GM12873 (cell line): ENCODE measurements around the gene ARPC5.

ENCODE experiments used
- CTCF ChIP-seq: IDR thresholded peaks from 2 replicates; pipeline ENCODE4 v1.5.1; 2012; ENCODE audit warnings: low read depth, mild to moderate bottlenecking, moderate library complexity, low read length, control low read depth; ENCODE audit not compliant: insufficient read depth; ENCODE audit errors: missing control alignments

Gene ARPC5

GRCh38 chr1:183642166-183642565, 6.6 kb upstream of the ARPC5 start:
- TF ChIP-seq CTCF: no peak

GRCh38 chr1:183640193-183640592, 4.6 kb upstream of the ARPC5 start:
- no peak for TF ChIP-seq CTCF

GRCh38 chr1:183638649-183639387, 3.2 kb upstream of the ARPC5 start:
- no peak for TF ChIP-seq CTCF

GRCh38 chr1:183636783-183637182, 1.2 kb upstream of the ARPC5 start:
- TF ChIP-seq CTCF: no peak

GRCh38 chr1:183636334-183636682, 725 bp upstream of the ARPC5 start:
- TF ChIP-seq CTCF: no peak

- no peak for TF ChIP-seq CTCF
Observed at GRCh38 chr1:183635099-183635605, 431 bp downstream of the ARPC5 start.

- no peak for TF ChIP-seq CTCF
Observed at GRCh38 chr1:183634429-183635065, 1.0 kb downstream of the ARPC5 start.
